GM19240 (cell line): Measurements from ENCODE around the gene CES3.
"Not testable (repeated sequence)": the region's sequence is repeated elsewhere in the genome, so short reads cannot be mapped to it uniquely, and the experiment has no call there.

Experiments
- DNase-seq: peaks from one replicate; pipeline ENCODE4 v3.0.0; 2011; ENCODE audit warnings: low spot score; ENCODE audit not compliant: insufficient read length

The CES3 gene

GRCh38 chr16:66946541-66946940, 14.5 kb upstream of the CES3 start:
- no peak for DNase-seq

- no peak for DNase-seq
Measured at GRCh38 chr16:66946974-66947301, 14.1 kb upstream of the CES3 start.

- peak; percentile 71 for DNase-seq
Measured at GRCh38 chr16:66947302-66948065, 13.6 kb upstream of the CES3 start.

GRCh38 chr16:66948134-66948836, 12.8 kb upstream of the CES3 start:
- DNase-seq, result no peak

- DNase-seq, result no peak
Measured at GRCh38 chr16:66948837-66949225, 12.2 kb upstream of the CES3 start.

GRCh38 chr16:66949472-66949871, 11.6 kb upstream of the CES3 start:
- DNase-seq, result no peak

- no peak for DNase-seq
Measured at GRCh38 chr16:66950437-66950836, 10.6 kb upstream of the CES3 start.

- no peak for DNase-seq
Measured at GRCh38 chr16:66950971-66951790, 9.9 kb upstream of the CES3 start.

GRCh38 chr16:66952430-66953110, 8.5 kb upstream of the CES3 start:
- no peak for DNase-seq

GRCh38 chr16:66953462-66954096, 7.5 kb upstream of the CES3 start:
- DNase-seq, result no peak

- DNase-seq, result peak; percentile 68
Measured at GRCh38 chr16:66954097-66954659, 6.9 kb upstream of the CES3 start.

- DNase-seq, result not testable (repeated sequence)
Measured at GRCh38 chr16:66955363-66956153, 5.5 kb upstream of the CES3 start.

- not testable (repeated sequence) for DNase-seq
Measured at GRCh38 chr16:66956154-66956457, 5.0 kb upstream of the CES3 start.

GRCh38 chr16:66958857-66959703, 2.0 kb upstream of the CES3 start:
- no peak for DNase-seq

- no peak for DNase-seq
Measured at GRCh38 chr16:66959704-66960161, 1.3 kb upstream of the CES3 start.

- DNase-seq, result no peak
Measured at GRCh38 chr16:66960270-66960669, 796 bp upstream of the CES3 start.

GRCh38 chr16:66961914-66962313, 848 bp downstream of the CES3 start:
- no peak for DNase-seq

GRCh38 chr16:66964049-66964448, 3.0 kb downstream of the CES3 start:
- DNase-seq, result no peak

GRCh38 chr16:66968847-66969246, 7.8 kb downstream of the CES3 start:
- DNase-seq, result no peak
